HEK293 (cell line): ENCODE results near the gene GTF2F1.

ENCODE experiments used
- BCL11B ChIP-seq: fragments of 450-650 bp; formaldehyde crosslinking; IDR thresholded peaks from 2 replicates; pipeline ENCODE4 v1.5.1; 2016; ENCODE audit warnings: low read depth, missing biosample characterization, missing genetic modification characterization
- EGR2 ChIP-seq: fragments of 450-650 bp; formaldehyde crosslinking; IDR thresholded peaks from 2 replicates; pipeline ENCODE4 v1.5.1; 2016; ENCODE audit warnings: low read depth, missing biosample characterization, missing genetic modification characterization
- GLIS1 ChIP-seq: fragments of 450-650 bp; formaldehyde crosslinking; IDR thresholded peaks from 2 replicates; pipeline ENCODE4 v1.5.1; 2016; ENCODE audit warnings: missing biosample characterization, missing genetic modification characterization
- GLIS2 ChIP-seq: fragments of 450-650 bp; formaldehyde crosslinking; IDR thresholded peaks from 2 replicates; pipeline ENCODE4 v1.5.1; 2016; ENCODE audit warnings: missing biosample characterization, missing genetic modification characterization
- HOXD13 ChIP-seq: sonication (generic); formaldehyde crosslinking; IDR thresholded peaks from 2 replicates; pipeline ENCODE4 v1.8.0; 2022; ENCODE audit warnings: missing genetic modification reagents, borderline replicate concordance
- IKZF3 ChIP-seq: fragments of 450-650 bp; IDR thresholded peaks from 2 replicates; pipeline ENCODE4 v1.5.0; 2018; ENCODE audit warnings: missing biosample characterization, mild to moderate bottlenecking, missing genetic modification characterization, moderate library complexity
- KLF10 ChIP-seq: fragments of 450-650 bp; IDR thresholded peaks from 2 replicates; pipeline ENCODE4 v1.5.1; 2018; ENCODE audit warnings: missing biosample characterization, mild to moderate bottlenecking, missing genetic modification characterization
- MZF1 ChIP-seq: fragments of 450-650 bp; formaldehyde crosslinking; IDR thresholded peaks from 2 replicates; pipeline ENCODE4 v1.5.1; 2017; ENCODE audit warnings: missing biosample characterization, missing genetic modification characterization, borderline replicate concordance
- PRDM1 ChIP-seq: fragments of 450-650 bp; formaldehyde crosslinking; IDR thresholded peaks from 2 replicates; pipeline ENCODE4; 2016; ENCODE audit warnings: missing biosample characterization, missing genetic modification characterization
- RBAK ChIP-seq: fragments of 450-650 bp; formaldehyde crosslinking; IDR thresholded peaks from 2 replicates; pipeline ENCODE4 v1.5.1; 2016; ENCODE audit warnings: missing biosample characterization, missing genetic modification characterization
- ZBTB48 ChIP-seq: fragments of 450-650 bp; formaldehyde crosslinking; IDR thresholded peaks from 2 replicates; pipeline ENCODE4 v1.5.1; 2016; ENCODE audit warnings: missing biosample characterization, missing genetic modification characterization
- ZNF112 ChIP-seq: fragments of 450-650 bp; formaldehyde crosslinking; IDR thresholded peaks from 2 replicates; pipeline ENCODE4 v1.5.0; 2017; ENCODE audit warnings: missing biosample characterization, missing genetic modification characterization
- ZNF133 ChIP-seq: fragments of 450-650 bp; formaldehyde crosslinking; IDR thresholded peaks from 2 replicates; pipeline ENCODE4 v1.5.1; 2016; ENCODE audit warnings: missing biosample characterization, missing genetic modification characterization
- ZNF16 ChIP-seq: fragments of 450-650 bp; formaldehyde crosslinking; IDR thresholded peaks from 2 replicates; pipeline ENCODE4 v1.5.1; 2016; ENCODE audit warnings: low read depth, missing biosample characterization, missing genetic modification characterization
- ZNF175 ChIP-seq: fragments of 450-650 bp; formaldehyde crosslinking; IDR thresholded peaks from 2 replicates; pipeline ENCODE4 v1.5.1; 2016; ENCODE audit warnings: missing biosample characterization, missing genetic modification characterization
- ZNF19 ChIP-seq: fragments of 450-650 bp; formaldehyde crosslinking; IDR thresholded peaks from 2 replicates; pipeline ENCODE4; 2016; ENCODE audit warnings: missing biosample characterization, missing genetic modification characterization, low read depth
- ZNF302 ChIP-seq: fragments of 450-650 bp; formaldehyde crosslinking; IDR thresholded peaks from 2 replicates; pipeline ENCODE4 v1.5.1; 2016; ENCODE audit warnings: missing biosample characterization, missing genetic modification characterization, low read depth
- ZNF341 ChIP-seq: fragments of 450-650 bp; formaldehyde crosslinking; IDR thresholded peaks from 2 replicates; pipeline ENCODE4; 2016; ENCODE audit warnings: low read depth, missing biosample characterization, missing genetic modification characterization
- ZNF521 ChIP-seq: fragments of 450-650 bp; formaldehyde crosslinking; IDR thresholded peaks from 2 replicates; pipeline ENCODE4 v1.5.1; 2017; ENCODE audit warnings: missing biosample characterization, mild to moderate bottlenecking, missing genetic modification characterization
- ZNF558 ChIP-seq: fragments of 450-650 bp; formaldehyde crosslinking; IDR thresholded peaks from 2 replicates; pipeline ENCODE4 v1.5.1; 2016; ENCODE audit warnings: missing biosample characterization, missing genetic modification characterization
- ZNF654 ChIP-seq: fragments of 450-650 bp; formaldehyde crosslinking; IDR thresholded peaks from 2 replicates; pipeline ENCODE4 v1.5.1; 2016; ENCODE audit warnings: low read depth, missing biosample characterization, missing genetic modification characterization
- ZNF677 ChIP-seq: fragments of 450-650 bp; IDR thresholded peaks from 2 replicates; pipeline ENCODE4 v1.5.0; 2018; ENCODE audit warnings: missing biosample characterization, mild to moderate bottlenecking, missing genetic modification characterization, moderate library complexity
- ZNF792 ChIP-seq: fragments of 450-650 bp; formaldehyde crosslinking; IDR thresholded peaks from 2 replicates; pipeline ENCODE4 v1.5.1; 2016; ENCODE audit warnings: missing biosample characterization, missing genetic modification characterization
- TF ChIP-seq, protein P1 (sequence below): fragments of 450-650 bp; formaldehyde crosslinking; IDR thresholded peaks from 2 replicates; pipeline ENCODE4 v1.5.1; 2016; ENCODE audit warnings: missing biosample characterization, missing genetic modification characterization, borderline replicate concordance
- TF ChIP-seq, protein P2 (sequence below): fragments of 450-650 bp; formaldehyde crosslinking; IDR thresholded peaks from 2 replicates; pipeline ENCODE4 v1.5.1; 2016; ENCODE audit warnings: missing biosample characterization, missing genetic modification characterization
- TF ChIP-seq, protein P3 (sequence below): fragments of 450-650 bp; formaldehyde crosslinking; IDR thresholded peaks from 2 replicates; pipeline ENCODE4 v1.5.1; 2017; ENCODE audit warnings: missing biosample characterization, missing genetic modification characterization
- TF ChIP-seq, protein P4 (sequence below): fragments of 450-650 bp; formaldehyde crosslinking; IDR thresholded peaks from 2 replicates; pipeline ENCODE4 v1.5.1; 2017; ENCODE audit warnings: missing biosample characterization, missing genetic modification characterization
- TF ChIP-seq, protein P5 (sequence below): fragments of 450-650 bp; formaldehyde crosslinking; IDR thresholded peaks from 2 replicates; pipeline ENCODE4 v1.5.1; 2016; ENCODE audit warnings: missing biosample characterization, missing genetic modification characterization
- TF ChIP-seq, protein P6 (sequence below): fragments of 450-650 bp; formaldehyde crosslinking; IDR thresholded peaks from 2 replicates; pipeline ENCODE4 v1.5.1; 2017; ENCODE audit warnings: missing biosample characterization, mild to moderate bottlenecking, missing genetic modification characterization, moderate library complexity
- TF ChIP-seq, protein P7 (sequence below): fragments of 450-650 bp; formaldehyde crosslinking; IDR thresholded peaks from 2 replicates; pipeline ENCODE4 v1.5.1; 2016; ENCODE audit warnings: missing biosample characterization, missing genetic modification characterization

Gene GTF2F1

DNA sequence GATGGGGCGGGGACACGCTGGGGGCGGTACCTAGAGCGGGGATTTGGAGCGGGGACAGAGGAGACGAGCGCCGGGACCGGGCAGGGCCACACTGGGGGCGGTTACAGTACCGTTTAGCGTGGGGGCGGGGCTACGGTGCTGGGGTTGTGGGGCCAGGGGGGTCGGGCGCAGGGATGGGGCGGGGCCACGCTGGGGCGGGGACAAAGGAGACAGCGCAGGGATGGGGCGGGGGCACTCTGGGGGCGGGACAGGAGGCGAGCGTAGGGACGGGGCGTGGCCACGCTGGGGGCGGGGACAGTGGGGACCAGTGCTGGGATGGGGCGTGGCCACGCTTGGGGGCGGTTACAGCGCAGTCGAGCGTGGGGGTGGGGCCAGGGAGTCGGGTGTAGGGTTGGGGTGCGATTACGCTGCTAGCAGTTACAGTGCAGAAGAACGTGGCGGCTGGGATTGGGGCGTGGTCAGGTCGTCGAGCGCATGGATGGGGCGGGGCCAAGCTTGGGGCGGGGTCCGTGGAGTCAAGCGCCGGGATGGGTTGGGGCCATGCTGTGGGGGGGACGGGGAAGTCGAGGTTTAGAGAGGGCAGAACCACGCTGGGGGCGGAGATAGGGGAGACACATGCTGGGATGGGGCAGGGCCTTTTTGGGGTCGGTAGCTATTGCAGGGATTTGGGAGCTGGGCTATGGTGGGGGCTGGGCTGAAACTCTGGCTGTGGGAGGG is 19.7 kb downstream of the GTF2F1 start (continued):
- TF ChIP-seq, protein P1, sequence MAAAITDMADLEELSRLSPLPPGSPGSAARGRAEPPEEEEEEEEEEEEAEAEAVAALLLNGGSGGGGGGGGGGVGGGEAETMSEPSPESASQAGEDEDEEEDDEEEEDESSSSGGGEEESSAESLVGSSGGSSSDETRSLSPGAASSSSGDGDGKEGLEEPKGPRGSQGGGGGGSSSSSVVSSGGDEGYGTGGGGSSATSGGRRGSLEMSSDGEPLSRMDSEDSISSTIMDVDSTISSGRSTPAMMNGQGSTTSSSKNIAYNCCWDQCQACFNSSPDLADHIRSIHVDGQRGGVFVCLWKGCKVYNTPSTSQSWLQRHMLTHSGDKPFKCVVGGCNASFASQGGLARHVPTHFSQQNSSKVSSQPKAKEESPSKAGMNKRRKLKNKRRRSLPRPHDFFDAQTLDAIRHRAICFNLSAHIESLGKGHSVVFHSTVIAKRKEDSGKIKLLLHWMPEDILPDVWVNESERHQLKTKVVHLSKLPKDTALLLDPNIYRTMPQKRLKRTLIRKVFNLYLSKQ (tag by site-specific recombination): no peak
- TF ChIP-seq GLIS1 (tag by site-specific recombination) (0 out of 2 replicates have a peak, but pooled peaks have one; percentile 20), ZNF302 (no peak), PRDM1 (tag by site-specific recombination) (no peak), ZNF677 (tag by site-specific recombination) (no peak), ZBTB48 (tag by site-specific recombination) (no peak), IKZF3 (tag by site-specific recombination) (no peak), HOXD13 (CRISPR knock-in tag) (no peak), ZNF16 (tag by site-specific recombination) (no peak), RBAK (no peak), EGR2 (no peak), ZNF19 (tag by site-specific recombination) (no peak), BCL11B (tag by site-specific recombination) (no peak), ZNF654 (tag by site-specific recombination) (no peak), ZNF341 (no peak), MZF1 (no peak), ZNF133 (tag by site-specific recombination) (no peak), GLIS2 (tag by site-specific recombination) (peak; percentile 72; the same call in 1 of the 2 replicates), ZNF175 (tag by site-specific recombination) (no peak), ZNF521 (no peak), ZNF558 (tag by site-specific recombination) (no peak), ZNF792 (no peak), KLF10 (no peak), ZNF112 (tag by site-specific recombination) (no peak)
- TF ChIP-seq, protein P2, sequence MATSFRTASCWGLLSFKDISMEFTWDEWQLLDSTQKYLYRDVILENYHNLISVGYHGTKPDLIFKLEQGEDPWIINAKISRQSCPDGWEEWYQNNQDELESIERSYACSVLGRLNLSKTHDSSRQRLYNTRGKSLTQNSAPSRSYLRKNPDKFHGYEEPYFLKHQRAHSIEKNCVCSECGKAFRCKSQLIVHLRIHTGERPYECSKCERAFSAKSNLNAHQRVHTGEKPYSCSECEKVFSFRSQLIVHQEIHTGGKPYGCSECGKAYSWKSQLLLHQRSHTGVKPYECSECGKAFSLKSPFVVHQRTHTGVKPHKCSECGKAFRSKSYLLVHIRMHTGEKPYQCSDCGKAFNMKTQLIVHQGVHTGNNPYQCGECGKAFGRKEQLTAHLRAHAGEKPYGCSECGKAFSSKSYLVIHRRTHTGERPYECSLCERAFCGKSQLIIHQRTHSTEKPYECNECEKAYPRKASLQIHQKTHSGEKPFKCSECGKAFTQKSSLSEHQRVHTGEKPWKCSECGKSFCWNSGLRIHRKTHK: no peak
- TF ChIP-seq, protein P3, sequence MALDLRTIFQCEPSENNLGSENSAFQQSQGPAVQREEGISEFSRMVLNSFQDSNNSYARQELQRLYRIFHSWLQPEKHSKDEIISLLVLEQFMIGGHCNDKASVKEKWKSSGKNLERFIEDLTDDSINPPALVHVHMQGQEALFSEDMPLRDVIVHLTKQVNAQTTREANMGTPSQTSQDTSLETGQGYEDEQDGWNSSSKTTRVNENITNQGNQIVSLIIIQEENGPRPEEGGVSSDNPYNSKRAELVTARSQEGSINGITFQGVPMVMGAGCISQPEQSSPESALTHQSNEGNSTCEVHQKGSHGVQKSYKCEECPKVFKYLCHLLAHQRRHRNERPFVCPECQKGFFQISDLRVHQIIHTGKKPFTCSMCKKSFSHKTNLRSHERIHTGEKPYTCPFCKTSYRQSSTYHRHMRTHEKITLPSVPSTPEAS (tag by site-specific recombination): no peak
- TF ChIP-seq, protein P4, sequence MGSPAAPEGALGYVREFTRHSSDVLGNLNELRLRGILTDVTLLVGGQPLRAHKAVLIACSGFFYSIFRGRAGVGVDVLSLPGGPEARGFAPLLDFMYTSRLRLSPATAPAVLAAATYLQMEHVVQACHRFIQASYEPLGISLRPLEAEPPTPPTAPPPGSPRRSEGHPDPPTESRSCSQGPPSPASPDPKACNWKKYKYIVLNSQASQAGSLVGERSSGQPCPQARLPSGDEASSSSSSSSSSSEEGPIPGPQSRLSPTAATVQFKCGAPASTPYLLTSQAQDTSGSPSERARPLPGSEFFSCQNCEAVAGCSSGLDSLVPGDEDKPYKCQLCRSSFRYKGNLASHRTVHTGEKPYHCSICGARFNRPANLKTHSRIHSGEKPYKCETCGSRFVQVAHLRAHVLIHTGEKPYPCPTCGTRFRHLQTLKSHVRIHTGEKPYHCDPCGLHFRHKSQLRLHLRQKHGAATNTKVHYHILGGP (tag by site-specific recombination): no peak
- TF ChIP-seq, protein P5, sequence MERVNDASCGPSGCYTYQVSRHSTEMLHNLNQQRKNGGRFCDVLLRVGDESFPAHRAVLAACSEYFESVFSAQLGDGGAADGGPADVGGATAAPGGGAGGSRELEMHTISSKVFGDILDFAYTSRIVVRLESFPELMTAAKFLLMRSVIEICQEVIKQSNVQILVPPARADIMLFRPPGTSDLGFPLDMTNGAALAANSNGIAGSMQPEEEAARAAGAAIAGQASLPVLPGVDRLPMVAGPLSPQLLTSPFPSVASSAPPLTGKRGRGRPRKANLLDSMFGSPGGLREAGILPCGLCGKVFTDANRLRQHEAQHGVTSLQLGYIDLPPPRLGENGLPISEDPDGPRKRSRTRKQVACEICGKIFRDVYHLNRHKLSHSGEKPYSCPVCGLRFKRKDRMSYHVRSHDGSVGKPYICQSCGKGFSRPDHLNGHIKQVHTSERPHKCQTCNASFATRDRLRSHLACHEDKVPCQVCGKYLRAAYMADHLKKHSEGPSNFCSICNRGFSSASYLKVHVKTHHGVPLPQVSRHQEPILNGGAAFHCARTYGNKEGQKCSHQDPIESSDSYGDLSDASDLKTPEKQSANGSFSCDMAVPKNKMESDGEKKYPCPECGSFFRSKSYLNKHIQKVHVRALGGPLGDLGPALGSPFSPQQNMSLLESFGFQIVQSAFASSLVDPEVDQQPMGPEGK (tag by site-specific recombination): peak; percentile 6; the same call in 1 of the 2 replicates
- TF ChIP-seq, protein P6, sequence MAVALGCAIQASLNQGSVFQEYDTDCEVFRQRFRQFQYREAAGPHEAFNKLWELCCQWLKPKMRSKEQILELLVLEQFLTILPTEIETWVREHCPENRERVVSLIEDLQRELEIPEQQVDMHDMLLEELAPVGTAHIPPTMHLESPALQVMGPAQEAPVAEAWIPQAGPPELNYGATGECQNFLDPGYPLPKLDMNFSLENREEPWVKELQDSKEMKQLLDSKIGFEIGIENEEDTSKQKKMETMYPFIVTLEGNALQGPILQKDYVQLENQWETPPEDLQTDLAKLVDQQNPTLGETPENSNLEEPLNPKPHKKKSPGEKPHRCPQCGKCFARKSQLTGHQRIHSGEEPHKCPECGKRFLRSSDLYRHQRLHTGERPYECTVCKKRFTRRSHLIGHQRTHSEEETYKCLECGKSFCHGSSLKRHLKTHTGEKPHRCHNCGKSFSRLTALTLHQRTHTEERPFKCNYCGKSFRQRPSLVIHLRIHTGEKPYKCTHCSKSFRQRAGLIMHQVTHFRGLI (tag by site-specific recombination): no peak
- TF ChIP-seq, protein P7, sequence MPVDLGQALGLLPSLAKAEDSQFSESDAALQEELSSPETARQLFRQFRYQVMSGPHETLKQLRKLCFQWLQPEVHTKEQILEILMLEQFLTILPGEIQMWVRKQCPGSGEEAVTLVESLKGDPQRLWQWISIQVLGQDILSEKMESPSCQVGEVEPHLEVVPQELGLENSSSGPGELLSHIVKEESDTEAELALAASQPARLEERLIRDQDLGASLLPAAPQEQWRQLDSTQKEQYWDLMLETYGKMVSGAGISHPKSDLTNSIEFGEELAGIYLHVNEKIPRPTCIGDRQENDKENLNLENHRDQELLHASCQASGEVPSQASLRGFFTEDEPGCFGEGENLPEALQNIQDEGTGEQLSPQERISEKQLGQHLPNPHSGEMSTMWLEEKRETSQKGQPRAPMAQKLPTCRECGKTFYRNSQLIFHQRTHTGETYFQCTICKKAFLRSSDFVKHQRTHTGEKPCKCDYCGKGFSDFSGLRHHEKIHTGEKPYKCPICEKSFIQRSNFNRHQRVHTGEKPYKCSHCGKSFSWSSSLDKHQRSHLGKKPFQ (tag by site-specific recombination): no peak
